ENCODE results near the gene PIMREG.

Gene PIMREG

GRCh38 chr17:6427279-6427781 lies 16.9 kb upstream of the PIMREG start:
- DNase-seq (ENCODE audit: extremely low read depth, low read depth): no peak

GRCh38 chr17:6428207-6428965 lies 15.9 kb upstream of the PIMREG start:
- no peak for TF ChIP-seq CTCF (IDR thresholded peaks at IDR 0.05; ENCODE audit: low read depth, low read length)
- DNase-seq (ENCODE audit: extremely low read depth, low read depth): no peak

More at GRCh38 chr17:6427279-6427781, 16.9 kb upstream of the PIMREG start:
- no peak for TF ChIP-seq CTCF (IDR thresholded peaks at IDR 0.05; ENCODE audit: low read depth, low read length)

- no peak for TF ChIP-seq CTCF (IDR thresholded peaks at IDR 0.05; ENCODE audit: low read depth, low read length)
- DNase-seq (ENCODE audit: extremely low read depth, low read depth): no peak
These were observed 15.0 kb upstream of the PIMREG start for GRCh38 chr17:6429266-6429665.

- TF ChIP-seq CTCF (IDR thresholded peaks at IDR 0.05; ENCODE audit: low read depth, low read length): peak; percentile 5
- DNase-seq (ENCODE audit: extremely low read depth, low read depth): no peak
These were observed 13.5 kb upstream of the PIMREG start for GRCh38 chr17:6430769-6431168.

- no peak for TF ChIP-seq CTCF (IDR thresholded peaks at IDR 0.05; ENCODE audit: low read depth, low read length)
These were observed 9.2 kb upstream of the PIMREG start, which contains the start of gene AIPL1 for GRCh38 chr17:6435051-6435450. Gene AIPL1 (minus strand): TSS chr17:6435121. CDS start chr17:6435104, 17 bp downstream.

GRCh38 chr17:6435968-6436367 lies 8.3 kb upstream of the PIMREG start:
- DNase-seq (ENCODE audit: extremely low read depth, low read depth): no peak

More at GRCh38 chr17:6435051-6435450, 9.2 kb upstream of the PIMREG start, which contains the start of gene AIPL1:
- no peak for DNase-seq (ENCODE audit: extremely low read depth, low read depth)

More at GRCh38 chr17:6435968-6436367, 8.3 kb upstream of the PIMREG start:
- TF ChIP-seq CTCF (IDR thresholded peaks at IDR 0.05; ENCODE audit: low read depth, low read length): peak; percentile 87

All from AG09319 (cell line).